K562 (cell line): ENCODE data around the gene ABHD16B. TPM values are rescaled to one million over a fixed set of nuclear protein-coding genes. Genes with fewer than 3 reads are reported as not detected.

Source experiments
- ADNP ChIP-seq: fragments of 200-800 bp; sonication (Bioruptor generic); IDR thresholded peaks from 2 replicates; pipeline ENCODE4 v1.6.1; 2016; ENCODE audit warnings: missing genetic modification characterization, missing compliant biosample characterization
- BRD4 ChIP-seq: fragments of 200-600 bp; sonication (generic); IDR thresholded peaks from 2 replicates; pipeline ENCODE4 v1.6.1; 2017; ENCODE audit warnings: inconsistent platforms
- CBFA2T3 ChIP-seq: fragments of 450-650 bp; IDR thresholded peaks from 2 replicates; pipeline ENCODE4 v1.6.1; 2017
- CBX2 ChIP-seq: fragments of 200-600 bp; sonication (generic); IDR thresholded peaks from one replicate; pipeline ENCODE4 v1.6.1; 2012; ENCODE audit warnings: mild to moderate bottlenecking, low read length, inconsistent platforms; ENCODE audit not compliant: insufficient read depth, poor library complexity, severe bottlenecking
- DIDO1 ChIP-seq: fragments of 450-650 bp; IDR thresholded peaks from 2 replicates; pipeline ENCODE4 v1.6.1; 2016; ENCODE audit warnings: low read depth, missing biosample characterization, missing genetic modification characterization
- E2F4 ChIP-seq: sonication (generic); formaldehyde crosslinking; IDR thresholded peaks from 2 replicates; pipeline ENCODE4 v1.8.0; 2022; ENCODE audit warnings: mild to moderate bottlenecking, low read depth, missing genetic modification reagents
- ELF2 ChIP-seq: fragments of 250-450 bp; sonication (Bioruptor Pico); IDR thresholded peaks from 2 replicates; pipeline ENCODE4 v1.5.0; 2021; ENCODE audit warnings: mild to moderate bottlenecking
- FOXJ3 ChIP-seq: sonication (generic); formaldehyde crosslinking; IDR thresholded peaks from 2 replicates; pipeline ENCODE4 v1.4.0; 2020; ENCODE audit warnings: mild to moderate bottlenecking, missing genetic modification reagents
- GTF2E2 ChIP-seq: fragments of 200-800 bp; sonication (Bioruptor generic); IDR thresholded peaks from 2 replicates; pipeline ENCODE4 v1.6.1; 2016; ENCODE audit warnings: missing genetic modification characterization, missing compliant biosample characterization
- HDAC3 ChIP-seq: fragments of 450-650 bp; IDR thresholded peaks from 2 replicates; pipeline ENCODE4 v1.6.1; 2018; ENCODE audit warnings: borderline replicate concordance, mild to moderate bottlenecking, moderate library complexity; ENCODE audit not compliant: partially characterized antibody
- HMG20A ChIP-seq: fragments of 450-650 bp; formaldehyde crosslinking; conservative IDR thresholded peaks from 2 replicates; pipeline ENCODE4 v1.4.0; 2020; ENCODE audit warnings: mild to moderate bottlenecking, mixed read lengths
- HNRNPUL1 ChIP-seq: fragments of 200-400 bp; formaldehyde crosslinking; IDR thresholded peaks from 2 replicates; pipeline ENCODE4 v1.6.1; 2017; ENCODE audit warnings: low read length
- KAT7 ChIP-seq: sonication (generic); formaldehyde crosslinking; IDR thresholded peaks from 2 replicates; pipeline ENCODE4 v1.8.0; 2022; ENCODE audit warnings: missing genetic modification reagents, mild to moderate bottlenecking, borderline replicate concordance
- KDM4B ChIP-seq, 2 experiments: fragments of 450-650 bp in 1 of 2; sonication (generic) in 1 of 2; IDR thresholded peaks; 2 replicates each; pipeline ENCODE4 v1.6.1; 2016 to 2017; ENCODE audit warnings: borderline replicate concordance in 2 of 2, antibody characterized with exemption in 1 of 2, low read depth in 1 of 2, mild to moderate bottlenecking in 1 of 2
- LCOR ChIP-seq: sonication (generic); formaldehyde crosslinking; IDR thresholded peaks from 2 replicates; pipeline ENCODE4 v1.8.0; 2022; ENCODE audit warnings: mild to moderate bottlenecking, missing genetic modification reagents
- MAFK ChIP-seq: IDR thresholded peaks from 2 replicates; pipeline ENCODE4 v1.6.1; 2011; ENCODE audit warnings: low read length, improper control_type of control experiment
- POLR2G ChIP-seq: fragments of 200-400 bp; formaldehyde crosslinking; IDR thresholded peaks from 2 replicates; pipeline ENCODE4 v1.6.1; 2017; ENCODE audit warnings: low read depth, mild to moderate bottlenecking, antibody characterized with exemption, low read length, moderate library complexity
- RBM15 ChIP-seq: fragments of 200-400 bp; formaldehyde crosslinking; IDR thresholded peaks from 2 replicates; pipeline ENCODE4 v1.6.1; 2018; ENCODE audit warnings: mild to moderate bottlenecking, low read length, moderate library complexity; ENCODE audit not compliant: insufficient read depth
- SMAD1 ChIP-seq: fragments of 150-350 bp; IDR thresholded peaks from 2 replicates; pipeline ENCODE4 v1.6.1; 2014; ENCODE audit warnings: low read length, low read depth; ENCODE audit not compliant: partially characterized antibody
- SMARCE1 ChIP-seq: fragments of 450-650 bp; IDR thresholded peaks from 2 replicates; pipeline ENCODE4 v1.7.1; 2016; ENCODE audit warnings: mild to moderate bottlenecking
- SREBF2 ChIP-seq: sonication (generic); formaldehyde crosslinking; IDR thresholded peaks from 2 replicates; pipeline ENCODE4 v1.4.0; 2020; ENCODE audit warnings: mild to moderate bottlenecking, missing genetic modification reagents
- ZBED1 ChIP-seq: IDR thresholded peaks from 2 replicates; pipeline ENCODE4 v1.6.1; 2014
- ZFX ChIP-seq: sonication (generic); formaldehyde crosslinking; IDR thresholded peaks from 2 replicates; pipeline ENCODE4 v1.8.0; 2022; ENCODE audit warnings: mild to moderate bottlenecking, missing genetic modification reagents, moderate library complexity
- ZNF165 ChIP-seq: fragments of 250-450 bp; sonication (Bioruptor Pico); IDR thresholded peaks from 2 replicates; pipeline ENCODE4 v1.4.0; 2020; ENCODE audit warnings: borderline replicate concordance
- ZNF444 ChIP-seq: fragments of 250-450 bp; sonication (Bioruptor Pico); IDR thresholded peaks from 2 replicates; pipeline ENCODE4 v1.4.0; 2020; ENCODE audit warnings: mild to moderate bottlenecking, moderate library complexity
- ZNF76 ChIP-seq: fragments of 250-450 bp; sonication (Bioruptor Pico); IDR thresholded peaks from 2 replicates; pipeline ENCODE4 v1.4.0; 2020; ENCODE audit warnings: mild to moderate bottlenecking, moderate library complexity, borderline replicate concordance
- ZNF766 ChIP-seq: fragments of 200-800 bp; sonication (Bioruptor generic); conservative IDR thresholded peaks from 2 replicates; pipeline ENCODE4 v1.6.1; 2016; ENCODE audit warnings: missing genetic modification characterization, missing compliant biosample characterization
- polyA plus RNA-seq, 8 experiments: library from polyadenylated mRNA; depleted of rRNA in 4 of 8; stranded (reverse) in 5 of 8; unstranded in 3 of 8; fragments of >200 nt; fragmentation: Nextera tagmentation in 2 of 8; fragmentation: Illumina TruSeq in 1 of 8; extraction: Ambion mirVana in 2 of 8; extraction: Trizol in 1 of 8; gene quantifications; 2 replicates each; pipeline versions ENCODE4 v1.2.1 to v1.2.3, GENCODE V29; 2011 to 2014; ENCODE audit warnings: inconsistent platforms in 1 of 8, missing spikeins in 1 of 8
- total RNA-seq, 7 experiments: library from RNA; depleted of rRNA in 6 of 7; stranded (reverse); fragments of >200 nt in 6 of 7; fragmentation: Illumina TruSeq in 2 of 7; extraction: Trizol in 2 of 7; gene quantifications; 2 replicates each; pipeline versions ENCODE4 v1.2.1 to v1.2.3, GENCODE V29; 2011 to 2021; ENCODE audit warnings: low replicate concordance in 1 of 7
- TF ChIP-seq, protein P1 (sequence below): fragments of 250-450 bp; sonication (Bioruptor Pico); IDR thresholded peaks from 2 replicates; pipeline ENCODE4 v1.8.0; 2022; ENCODE audit warnings: moderate library complexity, mild to moderate bottlenecking, inconsistent platforms
- TF ChIP-seq, protein P2 (sequence below): fragments of 250-450 bp; sonication (Bioruptor Pico); IDR thresholded peaks from 2 replicates; pipeline ENCODE4 v1.8.0; 2022; ENCODE audit warnings: inconsistent platforms

The ABHD16B gene
- total and polyA plus RNA-seq, 9 of the 15 experiments (the other 6 are each of a cell fraction or from before 2014, with no cell fraction given), result not detected

GRCh38 chr20:63846888-63847236 lies 14.4 kb upstream of the ABHD16B start (continued):
- TF ChIP-seq, protein P1, sequence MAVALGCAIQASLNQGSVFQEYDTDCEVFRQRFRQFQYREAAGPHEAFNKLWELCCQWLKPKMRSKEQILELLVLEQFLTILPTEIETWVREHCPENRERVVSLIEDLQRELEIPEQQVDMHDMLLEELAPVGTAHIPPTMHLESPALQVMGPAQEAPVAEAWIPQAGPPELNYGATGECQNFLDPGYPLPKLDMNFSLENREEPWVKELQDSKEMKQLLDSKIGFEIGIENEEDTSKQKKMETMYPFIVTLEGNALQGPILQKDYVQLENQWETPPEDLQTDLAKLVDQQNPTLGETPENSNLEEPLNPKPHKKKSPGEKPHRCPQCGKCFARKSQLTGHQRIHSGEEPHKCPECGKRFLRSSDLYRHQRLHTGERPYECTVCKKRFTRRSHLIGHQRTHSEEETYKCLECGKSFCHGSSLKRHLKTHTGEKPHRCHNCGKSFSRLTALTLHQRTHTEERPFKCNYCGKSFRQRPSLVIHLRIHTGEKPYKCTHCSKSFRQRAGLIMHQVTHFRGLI (CRISPR knock-in tag), result no peak
- TF ChIP-seq LCOR (CRISPR knock-in tag) (no peak), SMARCE1 (peak; percentile 38; the same call in 1 of the 2 replicates), GTF2E2 (tag) (no peak), SREBF2 (CRISPR knock-in tag) (no peak), ELF2 (CRISPR knock-in tag) (no peak), CBFA2T3 (no peak), ZFX (CRISPR knock-in tag) (no peak), CBX2 (no peak), ZNF444 (CRISPR knock-in tag) (no peak), RBM15 (no peak), FOXJ3 (CRISPR knock-in tag) (no peak), ADNP (tag) (0 out of 2 replicates have a peak, but pooled peaks have one; percentile 56), POLR2G (no peak), SMAD1 (no peak), KDM4B (IDR thresholded peaks at IDR 0.05; ENCODE audit: borderline replicate concordance in 2 of 2, low read depth in 1 of 2) (no peak; a peak in 1 of 4 replicates), ZNF76 (no peak), ZNF766 (no peak), DIDO1 (tag) (0 out of 2 replicates have a peak, but pooled peaks have one; percentile 18), HDAC3 (no peak), ZNF165 (no peak), MAFK (no peak), KAT7 (no peak), BRD4 (no peak), ZBED1 (no peak), HMG20A (no peak), E2F4 (CRISPR knock-in tag) (no peak), HNRNPUL1 (no peak)
- TF ChIP-seq, protein P2, sequence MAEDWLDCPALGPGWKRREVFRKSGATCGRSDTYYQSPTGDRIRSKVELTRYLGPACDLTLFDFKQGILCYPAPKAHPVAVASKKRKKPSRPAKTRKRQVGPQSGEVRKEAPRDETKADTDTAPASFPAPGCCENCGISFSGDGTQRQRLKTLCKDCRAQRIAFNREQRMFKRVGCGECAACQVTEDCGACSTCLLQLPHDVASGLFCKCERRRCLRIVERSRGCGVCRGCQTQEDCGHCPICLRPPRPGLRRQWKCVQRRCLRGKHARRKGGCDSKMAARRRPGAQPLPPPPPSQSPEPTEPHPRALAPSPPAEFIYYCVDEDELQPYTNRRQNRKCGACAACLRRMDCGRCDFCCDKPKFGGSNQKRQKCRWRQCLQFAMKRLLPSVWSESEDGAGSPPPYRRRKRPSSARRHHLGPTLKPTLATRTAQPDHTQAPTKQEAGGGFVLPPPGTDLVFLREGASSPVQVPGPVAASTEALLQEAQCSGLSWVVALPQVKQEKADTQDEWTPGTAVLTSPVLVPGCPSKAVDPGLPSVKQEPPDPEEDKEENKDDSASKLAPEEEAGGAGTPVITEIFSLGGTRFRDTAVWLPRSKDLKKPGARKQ (CRISPR knock-in tag), result no peak
